ENCODE measurements around the gene OOSP3.
"Not testable (repeated sequence)": the region's sequence is repeated elsewhere in the genome, so short reads cannot be mapped to it uniquely, and the experiment has no call there.

The OOSP3 gene

GRCh38 chr11:59899532-59899931 lies 20.9 kb downstream of the OOSP3 start:
- TF ChIP-seq CTCF (IDR thresholded peaks at IDR 0.05; ENCODE audit: low read length) (no peak), EZH2 (optimal IDR thresholded peaks at IDR 0.05; ENCODE audit: low read depth, low read length) (no peak), EZH2phosphoT487 (IDR thresholded peaks at IDR 0.05; ENCODE audit: low read length) (no peak)
- Histone ChIP-seq H3K4me2 (ENCODE audit: low read depth, low read length) (no peak overlapping the region), H3F3A (ENCODE audit: insufficient read depth, low read length) (no peaks in the 10 kb centered on the region), H3K4me3 (ENCODE audit: low read length) (no peak overlapping the region), H3K9ac (ENCODE audit: low read length) (no peak overlapping the region), H2AFZ (ENCODE audit: low read length) (no peak overlapping the region), H3K4me1 (ENCODE audit: low read length) (no peaks in the 10 kb centered on the region), H4K20me1 (ENCODE audit: insufficient read depth, low read length) (no peaks in the 10 kb centered on the region), H3K36me3 (replicated peaks; ENCODE audit: insufficient read depth, low read length) (no peaks in the 10 kb centered on the region), H3K9me2 (replicated peaks; ENCODE audit: insufficient read depth, low read length) (no peaks in the 10 kb centered on the region), H3K27me3 (replicated peaks; ENCODE audit: insufficient read depth, low read length) (no peaks in the 10 kb centered on the region), H3K27ac (ENCODE audit: low read length) (no peak overlapping the region), H3K9me3 (replicated peaks; ENCODE audit: insufficient read depth, low read length) (no peaks in the 10 kb centered on the region), H3K79me2 (ENCODE audit: low read length) (no peaks in the 10 kb centered on the region)
- no peak for DNase-seq

GRCh38 chr11:59900366-59901126 lies 22.0 kb downstream of the OOSP3 start:
- no peaks in the 10 kb centered on the region for H3K27me3 ChIP-seq (replicated peaks; ENCODE audit: insufficient read depth, low read length)
- no peak overlapping the region for H3K4me2 ChIP-seq (ENCODE audit: low read depth, low read length)
- H3K9me3 ChIP-seq (replicated peaks; ENCODE audit: insufficient read depth, low read length), result no peaks in the 10 kb centered on the region
- no peak overlapping the region for H3K9ac ChIP-seq (ENCODE audit: low read length)
- H3F3A ChIP-seq (ENCODE audit: insufficient read depth, low read length), result no peaks in the 10 kb centered on the region
- H3K9me2 ChIP-seq (replicated peaks; ENCODE audit: insufficient read depth, low read length), result no peaks in the 10 kb centered on the region
- no peaks in the 10 kb centered on the region for H4K20me1 ChIP-seq (ENCODE audit: insufficient read depth, low read length)
- no peak for DNase-seq
- H3K27ac ChIP-seq (ENCODE audit: low read length), result no peak overlapping the region
- H3K4me1 ChIP-seq (ENCODE audit: low read length), result no peaks in the 10 kb centered on the region
- no peak for TF ChIP-seq EZH2phosphoT487 (IDR thresholded peaks at IDR 0.05; ENCODE audit: low read length)
- H3K4me3 ChIP-seq (ENCODE audit: low read length), result no peak overlapping the region
- H3K36me3 ChIP-seq (replicated peaks; ENCODE audit: insufficient read depth, low read length), result no peaks in the 10 kb centered on the region
- H2AFZ ChIP-seq (ENCODE audit: low read length), result no peak overlapping the region
- no peaks in the 10 kb centered on the region for H3K79me2 ChIP-seq (ENCODE audit: low read length)

GRCh38 chr11:59901306-59901705 lies 22.7 kb downstream of the OOSP3 start:
- Histone ChIP-seq H3K4me2 (ENCODE audit: low read depth, low read length) (no peak overlapping the region), H3K4me1 (ENCODE audit: low read length) (no peaks in the 10 kb centered on the region), H3K27ac (ENCODE audit: low read length) (no peak overlapping the region), H3K27me3 (replicated peaks; ENCODE audit: insufficient read depth, low read length) (no peaks in the 10 kb centered on the region), H3K4me3 (ENCODE audit: low read length) (no peak overlapping the region), H4K20me1 (ENCODE audit: insufficient read depth, low read length) (no peaks in the 10 kb centered on the region), H3K9ac (ENCODE audit: low read length) (no peak overlapping the region), H3F3A (ENCODE audit: insufficient read depth, low read length) (no peaks in the 10 kb centered on the region), H2AFZ (ENCODE audit: low read length) (no peak overlapping the region), H3K9me3 (replicated peaks; ENCODE audit: insufficient read depth, low read length) (no peaks in the 10 kb centered on the region), H3K9me2 (replicated peaks; ENCODE audit: insufficient read depth, low read length) (no peaks in the 10 kb centered on the region), H3K36me3 (replicated peaks; ENCODE audit: insufficient read depth, low read length) (no peaks in the 10 kb centered on the region), H3K79me2 (ENCODE audit: low read length) (no peaks in the 10 kb centered on the region)
- no peak for DNase-seq
- TF ChIP-seq CTCF (IDR thresholded peaks at IDR 0.05; ENCODE audit: low read length) (no peak), EZH2 (optimal IDR thresholded peaks at IDR 0.05; ENCODE audit: low read depth, low read length) (no peak), EZH2phosphoT487 (IDR thresholded peaks at IDR 0.05; ENCODE audit: low read length) (no peak)

- not testable (repeated sequence) for H3K9me3 ChIP-seq (replicated peaks; ENCODE audit: insufficient read depth, low read length); H3K9me2 ChIP-seq (replicated peaks; ENCODE audit: insufficient read depth, low read length); H3F3A ChIP-seq (ENCODE audit: insufficient read depth, low read length); H3K27me3 ChIP-seq (replicated peaks; ENCODE audit: insufficient read depth, low read length); H2AFZ ChIP-seq (ENCODE audit: low read length); H4K20me1 ChIP-seq (ENCODE audit: insufficient read depth, low read length); H3K36me3 ChIP-seq (replicated peaks; ENCODE audit: insufficient read depth, low read length); H3K4me2 ChIP-seq (ENCODE audit: low read depth, low read length); H3K9ac ChIP-seq (ENCODE audit: low read length); DNase-seq; H3K4me1 ChIP-seq (ENCODE audit: low read length); H3K79me2 ChIP-seq (ENCODE audit: low read length); H3K27ac ChIP-seq (ENCODE audit: low read length); H3K4me3 ChIP-seq (ENCODE audit: low read length)
These were observed 25.0 kb downstream of the OOSP3 start for GRCh38 chr11:59903569-59903968.
